ENCODE results near the gene SPPL3.

DNA sequence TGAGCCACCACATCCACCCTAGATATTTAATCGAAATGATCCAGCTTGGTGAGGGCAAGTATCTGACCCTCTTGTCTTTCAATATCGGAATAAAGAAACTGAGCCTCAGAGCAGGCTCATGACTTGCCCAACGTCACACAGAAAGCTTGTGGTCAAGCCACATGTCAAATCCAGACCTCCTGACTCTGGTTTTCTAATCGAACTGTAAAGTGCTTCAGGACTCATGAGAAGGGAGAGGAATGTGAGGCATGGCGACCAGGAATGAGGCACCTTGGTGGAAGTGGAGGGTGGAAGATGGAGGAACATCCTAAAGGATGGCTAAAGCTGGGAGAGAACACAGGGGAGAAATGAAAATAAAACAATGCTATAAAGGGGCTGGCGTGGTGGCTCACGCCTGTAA is 27.9 kb upstream of the SPPL3 start:
- TF ChIP-seq, protein P1, sequence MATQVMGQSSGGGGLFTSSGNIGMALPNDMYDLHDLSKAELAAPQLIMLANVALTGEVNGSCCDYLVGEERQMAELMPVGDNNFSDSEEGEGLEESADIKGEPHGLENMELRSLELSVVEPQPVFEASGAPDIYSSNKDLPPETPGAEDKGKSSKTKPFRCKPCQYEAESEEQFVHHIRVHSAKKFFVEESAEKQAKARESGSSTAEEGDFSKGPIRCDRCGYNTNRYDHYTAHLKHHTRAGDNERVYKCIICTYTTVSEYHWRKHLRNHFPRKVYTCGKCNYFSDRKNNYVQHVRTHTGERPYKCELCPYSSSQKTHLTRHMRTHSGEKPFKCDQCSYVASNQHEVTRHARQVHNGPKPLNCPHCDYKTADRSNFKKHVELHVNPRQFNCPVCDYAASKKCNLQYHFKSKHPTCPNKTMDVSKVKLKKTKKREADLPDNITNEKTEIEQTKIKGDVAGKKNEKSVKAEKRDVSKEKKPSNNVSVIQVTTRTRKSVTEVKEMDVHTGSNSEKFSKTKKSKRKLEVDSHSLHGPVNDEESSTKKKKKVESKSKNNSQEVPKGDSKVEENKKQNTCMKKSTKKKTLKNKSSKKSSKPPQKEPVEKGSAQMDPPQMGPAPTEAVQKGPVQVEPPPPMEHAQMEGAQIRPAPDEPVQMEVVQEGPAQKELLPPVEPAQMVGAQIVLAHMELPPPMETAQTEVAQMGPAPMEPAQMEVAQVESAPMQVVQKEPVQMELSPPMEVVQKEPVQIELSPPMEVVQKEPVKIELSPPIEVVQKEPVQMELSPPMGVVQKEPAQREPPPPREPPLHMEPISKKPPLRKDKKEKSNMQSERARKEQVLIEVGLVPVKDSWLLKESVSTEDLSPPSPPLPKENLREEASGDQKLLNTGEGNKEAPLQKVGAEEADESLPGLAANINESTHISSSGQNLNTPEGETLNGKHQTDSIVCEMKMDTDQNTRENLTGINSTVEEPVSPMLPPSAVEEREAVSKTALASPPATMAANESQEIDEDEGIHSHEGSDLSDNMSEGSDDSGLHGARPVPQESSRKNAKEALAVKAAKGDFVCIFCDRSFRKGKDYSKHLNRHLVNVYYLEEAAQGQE (IDR thresholded peaks at IDR 0.05; ENCODE audit: unreplicated experiment) = no peak
- TF ChIP-seq, protein P2, sequence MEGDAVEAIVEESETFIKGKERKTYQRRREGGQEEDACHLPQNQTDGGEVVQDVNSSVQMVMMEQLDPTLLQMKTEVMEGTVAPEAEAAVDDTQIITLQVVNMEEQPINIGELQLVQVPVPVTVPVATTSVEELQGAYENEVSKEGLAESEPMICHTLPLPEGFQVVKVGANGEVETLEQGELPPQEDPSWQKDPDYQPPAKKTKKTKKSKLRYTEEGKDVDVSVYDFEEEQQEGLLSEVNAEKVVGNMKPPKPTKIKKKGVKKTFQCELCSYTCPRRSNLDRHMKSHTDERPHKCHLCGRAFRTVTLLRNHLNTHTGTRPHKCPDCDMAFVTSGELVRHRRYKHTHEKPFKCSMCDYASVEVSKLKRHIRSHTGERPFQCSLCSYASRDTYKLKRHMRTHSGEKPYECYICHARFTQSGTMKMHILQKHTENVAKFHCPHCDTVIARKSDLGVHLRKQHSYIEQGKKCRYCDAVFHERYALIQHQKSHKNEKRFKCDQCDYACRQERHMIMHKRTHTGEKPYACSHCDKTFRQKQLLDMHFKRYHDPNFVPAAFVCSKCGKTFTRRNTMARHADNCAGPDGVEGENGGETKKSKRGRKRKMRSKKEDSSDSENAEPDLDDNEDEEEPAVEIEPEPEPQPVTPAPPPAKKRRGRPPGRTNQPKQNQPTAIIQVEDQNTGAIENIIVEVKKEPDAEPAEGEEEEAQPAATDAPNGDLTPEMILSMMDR (conservative IDR thresholded peaks at IDR 0.05; ENCODE audit: low read depth in 2 of 2) = no peak
- TF ChIP-seq ZNF331 (CRISPR knock-in tag; IDR thresholded peaks at IDR 0.05; ENCODE audit: low read depth) = no peak
- TF ChIP-seq CREB1 (CRISPR knock-in tag; IDR thresholded peaks at IDR 0.05; ENCODE audit: low read depth) = no peak
- TF ChIP-seq POLR2AphosphoS5 (IDR thresholded peaks at IDR 0.05; ENCODE audit: low read depth) = no peak
- no peak for TF ChIP-seq EZH2 (IDR thresholded peaks at IDR 0.05; ENCODE audit: low read depth, unreplicated experiment)
- TF ChIP-seq EZH2phosphoT487 (IDR thresholded peaks at IDR 0.05; ENCODE audit: unreplicated experiment) = no peak
- no peak for TF ChIP-seq JUNB (IDR thresholded peaks at IDR 0.05; ENCODE audit: unreplicated experiment)
- no peak for TF ChIP-seq ZNF114 (CRISPR knock-in tag; IDR thresholded peaks at IDR 0.05)
- TF ChIP-seq, protein P3, sequence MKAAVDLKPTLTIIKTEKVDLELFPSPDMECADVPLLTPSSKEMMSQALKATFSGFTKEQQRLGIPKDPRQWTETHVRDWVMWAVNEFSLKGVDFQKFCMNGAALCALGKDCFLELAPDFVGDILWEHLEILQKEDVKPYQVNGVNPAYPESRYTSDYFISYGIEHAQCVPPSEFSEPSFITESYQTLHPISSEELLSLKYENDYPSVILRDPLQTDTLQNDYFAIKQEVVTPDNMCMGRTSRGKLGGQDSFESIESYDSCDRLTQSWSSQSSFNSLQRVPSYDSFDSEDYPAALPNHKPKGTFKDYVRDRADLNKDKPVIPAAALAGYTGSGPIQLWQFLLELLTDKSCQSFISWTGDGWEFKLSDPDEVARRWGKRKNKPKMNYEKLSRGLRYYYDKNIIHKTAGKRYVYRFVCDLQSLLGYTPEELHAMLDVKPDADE (IDR thresholded peaks at IDR 0.05) = no peak
- TF ChIP-seq NANOG (IDR thresholded peaks at IDR 0.05; ENCODE audit: borderline replicate concordance) = no peak

Measured in GM23338 (cell line).